Measurements from ENCODE around the gene VCP.

GRCh38 chr9:35035851-35036701 is 36.3 kb downstream of the VCP start:
- TF ChIP-seq CTCF (IDR thresholded peaks at IDR 0.05) = no peak
- TF ChIP-seq POLR2A (IDR thresholded peaks at IDR 0.05) = no peak
